Measurements from ENCODE around the gene ARL4C. TPM values are rescaled to one million over a fixed set of nuclear protein-coding genes. Genes with fewer than 3 reads are reported as not detected.

The ARL4C gene
- total RNA-seq, 5 donors from 2014 or later (not counting 1 experiment from before 2014, with no cell fraction given), result 209 to 424 (median 294) TPM

- H3K4me3 Mint-ChIP-seq, result peak overlapping the region; percentile 95 to 99 (median 99)
Observed at GRCh38 chr2:234490271-234491091, 6.4 kb downstream of the ARL4C start.

DNA sequence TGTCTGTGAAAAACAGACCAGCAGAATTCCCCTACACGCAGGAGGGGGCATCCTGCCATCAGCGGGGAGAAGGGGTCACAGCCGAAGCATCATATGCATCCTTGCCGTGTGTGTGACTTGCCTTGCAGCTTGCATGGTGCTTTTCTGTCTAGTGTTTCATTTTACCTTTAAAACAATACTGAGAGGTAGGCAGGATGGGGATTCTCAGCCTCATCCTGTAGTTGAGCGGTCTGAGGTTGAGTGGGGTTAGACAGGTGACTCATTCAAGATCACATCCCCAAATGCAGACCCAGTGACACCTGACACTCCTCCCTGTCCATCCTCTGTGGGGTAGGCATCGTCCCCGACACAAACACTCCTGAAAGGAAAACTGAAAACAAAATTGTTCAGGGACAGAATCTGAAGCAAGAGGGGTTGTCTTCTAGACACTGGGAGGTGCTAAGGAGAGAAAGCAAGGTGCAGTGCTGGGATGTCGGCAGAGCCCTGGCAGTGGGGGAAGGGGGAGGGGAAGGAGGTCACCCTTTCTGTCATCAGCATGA lies 7.9 kb downstream of the ARL4C start:
- peak overlapping the region; percentile 98 to 99 for H3K27ac Mint-ChIP-seq
- H3K4me1 ChIP-seq (ENCODE audit: control insufficient read depth in 1 of 2, extremely low read depth in 1 of 2, insufficient read depth in 2 of 2, low read length in 2 of 2), result peaks cover 52 to 76% of the 10 kb centered on the region in 2 experiments
- peak overlapping the region; percentile 85 to 99 (median 95) for H3K4me3 Mint-ChIP-seq
- H3K36me3 ChIP-seq (ENCODE audit: control insufficient read depth in 2 of 2, extremely low read depth in 1 of 2, insufficient read depth in 1 of 2, low read length in 1 of 2), result peaks cover 0 to 31% of the 10 kb centered on the region in 2 donors
- peak; percentile 79 to 83 (median 81) for ATAC-seq (replicated peaks in 1 of 4)
- H3K4me3 ChIP-seq (ENCODE audit: control insufficient read depth in 1 of 2, extremely low read depth in 1 of 2, low read length in 1 of 2), result peak overlapping the region; percentile 22 to 44
- H3K27ac ChIP-seq (ENCODE audit: low read length), result peak overlapping the region; percentile 91
- no peaks in the 10 kb centered on the region for H3K9me3 ChIP-seq
- H3K9me3 Mint-ChIP-seq, result no peaks in the 10 kb centered on the region
- peak; percentile 41 to 91 (median 77) for DNase-seq
- peaks cover 79 to 91% (median 82%) of the 10 kb centered on the region in 3 donors for H3K4me1 Mint-ChIP-seq
- CTCF ChIA-PET, result interaction anchor here in 1 of 2 donors (1.2 to 1.5 kb wide), 2 partner anchors 63 to 198 kb away, joined by 3 to 4 read pairs; no protein-coding TSS in a partner anchor
- no peaks in the 10 kb centered on the region for H3K27me3 Mint-ChIP-seq
- H3K27me3 ChIP-seq (replicated peaks in 1 of 2; ENCODE audit: control insufficient read depth in 2 of 2, extremely low read depth in 1 of 2, insufficient read depth in 2 of 2, low read length in 1 of 2), result no peaks in the 10 kb centered on the region
- peaks cover 58% of the 10 kb centered on the region for H3K36me3 Mint-ChIP-seq
- no CpG with 5 or more reads among the region's 8 CpGs for WGBS (ENCODE audit: insufficient coverage)
- POLR2A ChIA-PET, result interaction anchor here in 1 of 2 donors (0.6 to 2.1 kb wide), 3 partner anchors 35 to 197 kb away, joined by 6 to 8 read pairs (median 8); no protein-coding TSS in a partner anchor

More at GRCh38 chr2:234490271-234491091, 6.4 kb downstream of the ARL4C start:
- DNase-seq (peak in 11 of 35 experiments; percentile 16 to 56 (median 29)), ATAC-seq (replicated peaks in 1 of 4) (peak in 3 of 4 experiments; percentile 32 to 44 (median 35))
- Histone ChIP-seq H3K4me1 (ENCODE audit: control insufficient read depth in 1 of 2, extremely low read depth in 1 of 2, insufficient read depth in 2 of 2, low read length in 2 of 2) (peaks cover 45 to 61% of the 10 kb centered on the region in 2 experiments), H3K36me3 (ENCODE audit: control insufficient read depth in 2 of 2, extremely low read depth in 1 of 2, insufficient read depth in 1 of 2, low read length in 1 of 2) (peaks cover 0 to 35% of the 10 kb centered on the region in 2 donors), H3K4me3 (ENCODE audit: control insufficient read depth in 1 of 2, extremely low read depth in 1 of 2, low read length in 1 of 2) (peak overlapping the region; percentile 81 to 99), H3K9me3 (no peaks in the 10 kb centered on the region), H3K27me3 (replicated peaks in 1 of 2; ENCODE audit: control insufficient read depth in 2 of 2, extremely low read depth in 1 of 2, insufficient read depth in 2 of 2, low read length in 1 of 2) (no peaks in the 10 kb centered on the region), H3K27ac (ENCODE audit: low read length) (peak overlapping the region; percentile 91)
- ChIA-PET POLR2A (interaction anchor here (0.6 to 1.4 kb wide), 8 partner anchors 26 to 199 kb away, joined by 3 to 17 read pairs (median 4); no protein-coding TSS in a partner anchor), CTCF (interaction anchor here in 1 of 2 donors (0.8 to 0.9 kb wide), 2 partner anchors 39 to 42 kb away, joined by 4 to 5 read pairs; no protein-coding TSS in a partner anchor)
- H3K27ac Mint-ChIP-seq, result peak overlapping the region; percentile 98 to 99
- peaks cover 64 to 76% (median 67%) of the 10 kb centered on the region in 3 donors for H3K4me1 Mint-ChIP-seq
- no peaks in the 10 kb centered on the region for H3K9me3 Mint-ChIP-seq
- 26% methylated on average over 5 of the region's 15 CpGs for WGBS (ENCODE audit: insufficient coverage)
- no peaks in the 10 kb centered on the region for H3K27me3 Mint-ChIP-seq
- peaks cover 59% of the 10 kb centered on the region for H3K36me3 Mint-ChIP-seq

DNA sequence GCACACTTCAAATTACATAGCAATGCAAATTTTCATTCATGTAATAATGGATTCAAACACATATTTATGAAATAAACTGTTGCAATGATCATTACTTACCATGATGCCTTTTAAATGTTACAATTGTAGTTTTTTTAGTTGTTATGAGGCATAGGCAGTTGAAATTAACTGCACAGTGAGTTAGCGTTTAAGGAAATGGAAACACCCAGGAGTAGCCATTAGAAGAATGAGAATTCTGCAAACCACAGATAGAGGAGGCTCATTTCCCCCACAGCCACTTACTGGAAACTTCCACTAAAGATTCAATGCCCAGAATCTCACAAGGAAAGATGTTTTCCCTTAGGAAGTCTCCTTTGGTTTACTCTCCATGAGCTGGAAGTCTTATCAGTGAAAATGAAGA lies 8.4 kb downstream of the ARL4C start:
- Histone ChIP-seq H3K36me3 (ENCODE audit: control insufficient read depth in 2 of 2, extremely low read depth in 1 of 2, insufficient read depth in 1 of 2, low read length in 1 of 2) (peaks cover 0 to 30% of the 10 kb centered on the region in 2 donors), H3K4me1 (ENCODE audit: control insufficient read depth in 1 of 2, extremely low read depth in 1 of 2, insufficient read depth in 2 of 2, low read length in 2 of 2) (peaks cover 55 to 80% of the 10 kb centered on the region in 2 experiments), H3K4me3 (ENCODE audit: control insufficient read depth in 1 of 2, extremely low read depth in 1 of 2, low read length in 1 of 2) (peak overlapping the region; percentile 22 to 44), H3K27ac (ENCODE audit: low read length) (peak overlapping the region; percentile 91), H3K9me3 (no peaks in the 10 kb centered on the region), H3K27me3 (replicated peaks in 1 of 2; ENCODE audit: control insufficient read depth in 2 of 2, extremely low read depth in 1 of 2, insufficient read depth in 2 of 2, low read length in 1 of 2) (no peaks in the 10 kb centered on the region)
- no peak for DNase-seq
- Mint-ChIP-seq H3K4me1 (peaks cover 84 to 96% (median 87%) of the 10 kb centered on the region in 3 donors), H3K27ac (peak overlapping the region; percentile 98 to 99), H3K9me3 (no peaks in the 10 kb centered on the region), H3K4me3 (peak overlapping the region; percentile 85 to 99 (median 95)), H3K27me3 (no peaks in the 10 kb centered on the region), H3K36me3 (peaks cover 57% of the 10 kb centered on the region)
- ChIA-PET POLR2A (interaction anchor here in 1 of 2 donors (0.6 to 2.1 kb wide), 3 partner anchors 34 to 196 kb away, joined by 6 to 8 read pairs (median 8); no protein-coding TSS in a partner anchor), CTCF (interaction anchor here in 1 of 2 donors (1.2 to 1.5 kb wide), 2 partner anchors 62 to 197 kb away, joined by 3 to 4 read pairs; no protein-coding TSS in a partner anchor)
- WGBS (ENCODE audit: insufficient coverage), result no CpG with 5 or more reads among the region's 1 CpG
- ATAC-seq (replicated peaks in 1 of 4), result no peak

DNA sequence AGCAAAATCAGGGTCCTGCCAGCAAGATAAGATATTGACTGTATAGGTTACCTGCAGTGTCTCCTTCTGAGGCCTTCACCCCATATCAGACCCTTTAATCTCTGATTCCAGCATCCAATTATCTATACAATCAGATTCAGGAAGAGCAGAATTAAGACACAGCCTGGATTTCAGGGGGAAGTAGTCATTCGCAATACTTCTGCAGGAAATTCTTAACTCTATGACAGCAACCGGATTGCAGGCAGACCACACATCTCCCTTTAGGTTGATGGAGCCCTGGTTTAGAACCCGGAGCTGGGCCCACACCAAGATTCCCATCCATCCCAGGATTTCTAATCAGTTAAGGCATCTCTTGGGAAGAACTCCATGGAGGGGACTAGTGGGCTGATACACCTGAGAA lies 9.5 kb downstream of the ARL4C start:
- 90% methylated on average over 2 of the region's 3 CpGs for WGBS (ENCODE audit: insufficient coverage)
- ChIA-PET POLR2A (interaction anchor here in 1 of 2 donors (0.9 kb wide), 1 partner anchor 60 kb away, joined by 6 read pairs; no protein-coding TSS in a partner anchor), CTCF (interaction anchor here in 1 of 2 donors (0.6 kb wide), 1 partner anchor 64 kb away, joined by 7 read pairs; no protein-coding TSS in a partner anchor)
- H3K4me3 ChIP-seq (ENCODE audit: control insufficient read depth in 1 of 2, extremely low read depth in 1 of 2, low read length in 1 of 2), result no peak overlapping the region
- H3K27ac Mint-ChIP-seq, result peak overlapping the region; percentile 98 to 99
- H3K9me3 Mint-ChIP-seq, result no peaks in the 10 kb centered on the region
- no peak for ATAC-seq (replicated peaks in 1 of 4)
- DNase-seq, result no peak
- H3K36me3 ChIP-seq (ENCODE audit: control insufficient read depth in 2 of 2, extremely low read depth in 1 of 2, insufficient read depth in 1 of 2, low read length in 1 of 2), result peaks cover 0 to 23% of the 10 kb centered on the region in 2 donors
- H3K27ac ChIP-seq (ENCODE audit: low read length), result peak overlapping the region; percentile 91
- peaks cover 93 to 98% (median 97%) of the 10 kb centered on the region in 3 donors for H3K4me1 Mint-ChIP-seq
- H3K36me3 Mint-ChIP-seq, result peaks cover 46% of the 10 kb centered on the region
- H3K27me3 ChIP-seq (replicated peaks in 1 of 2; ENCODE audit: control insufficient read depth in 2 of 2, extremely low read depth in 1 of 2, insufficient read depth in 2 of 2, low read length in 1 of 2), result no peaks in the 10 kb centered on the region
- H3K9me3 ChIP-seq, result no peaks in the 10 kb centered on the region
- peak overlapping the region in 1 of 3 donors; percentile 95 for H3K4me3 Mint-ChIP-seq
- no peaks in the 10 kb centered on the region for H3K27me3 Mint-ChIP-seq
- peaks cover 58 to 89% of the 10 kb centered on the region in 2 experiments for H3K4me1 ChIP-seq (ENCODE audit: control insufficient read depth in 1 of 2, extremely low read depth in 1 of 2, insufficient read depth in 2 of 2, low read length in 2 of 2)

DNA sequence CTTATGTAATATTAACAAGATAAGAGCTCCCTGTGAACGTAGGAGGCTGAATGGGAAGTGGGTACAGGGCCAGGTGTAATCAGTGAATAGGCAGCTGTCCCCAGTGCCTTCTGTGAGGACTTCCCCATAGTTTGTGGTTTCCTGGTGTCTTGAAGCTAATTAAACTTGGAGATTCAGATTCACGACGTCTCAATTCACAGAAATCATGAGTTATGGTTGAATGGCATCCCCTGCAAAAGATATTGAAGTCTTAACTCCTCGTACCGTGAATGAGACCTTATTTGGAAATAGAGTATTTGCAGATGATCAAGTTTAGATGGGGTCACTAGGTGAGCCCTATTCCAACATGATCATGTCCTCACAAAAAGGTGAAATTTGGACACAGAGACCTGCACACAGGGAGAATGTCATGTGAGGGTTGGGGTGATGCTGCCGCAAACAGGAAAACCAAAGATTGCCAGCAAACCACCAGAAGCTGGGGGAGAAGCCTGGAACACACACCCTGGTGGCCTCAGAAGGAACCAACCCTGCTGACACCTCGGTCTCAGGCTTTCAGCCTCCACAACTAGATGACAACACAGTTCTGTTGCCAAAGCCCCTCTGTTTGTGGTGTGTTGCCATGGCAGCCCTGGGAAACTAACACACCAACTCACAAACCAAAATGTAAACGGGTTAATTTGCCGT lies 13.2 kb downstream of the ARL4C start:
- Mint-ChIP-seq H3K27me3 (no peaks in the 10 kb centered on the region), H3K9me3 (no peaks in the 10 kb centered on the region), H3K36me3 (peaks cover 32% of the 10 kb centered on the region), H3K4me1 (peaks cover 75 to 92% (median 90%) of the 10 kb centered on the region in 3 donors), H3K27ac (peak overlapping the region; percentile 93 to 98), H3K4me3 (peak overlapping the region; percentile 26 to 73 (median 51))
- DNase-seq, result peak; percentile 47 to 94 (median 87)
- ChIA-PET POLR2A (interaction anchor here (0.5 to 2.3 kb wide), 21 partner anchors 9 to 347 kb away, joined by 3 to 33 read pairs (median 5); partner anchors contain the start of gene ARL4C (in 1 of the 2)), CTCF (interaction anchor here in 1 of 2 donors (0.8 to 2.1 kb wide), 11 partner anchors 9 to 348 kb away, joined by 3 to 22 read pairs (median 8); no protein-coding TSS in a partner anchor)
- Histone ChIP-seq H3K4me1 (ENCODE audit: control insufficient read depth in 1 of 2, extremely low read depth in 1 of 2, insufficient read depth in 2 of 2, low read length in 2 of 2) (peaks cover 31 to 73% of the 10 kb centered on the region in 2 experiments), H3K4me3 (ENCODE audit: control insufficient read depth in 1 of 2, extremely low read depth in 1 of 2, low read length in 1 of 2) (peak overlapping the region; percentile 11 to 26), H3K36me3 (ENCODE audit: control insufficient read depth in 2 of 2, extremely low read depth in 1 of 2, insufficient read depth in 1 of 2, low read length in 1 of 2) (peaks cover 0 to 21% of the 10 kb centered on the region in 2 donors), H3K27me3 (replicated peaks in 1 of 2; ENCODE audit: control insufficient read depth in 2 of 2, extremely low read depth in 1 of 2, insufficient read depth in 2 of 2, low read length in 1 of 2) (no peaks in the 10 kb centered on the region), H3K27ac (ENCODE audit: low read length) (peak overlapping the region; percentile 91), H3K9me3 (no peaks in the 10 kb centered on the region)
- ATAC-seq (replicated peaks in 1 of 4), result peak; percentile 73 to 78 (median 77)
- WGBS (ENCODE audit: insufficient coverage), result 0% methylated on average over 2 of the region's 9 CpGs

All from T-cell (primary cell).